ENCODE measurements around the gene ARL4C. TPM values are rescaled to one million over a fixed set of nuclear protein-coding genes. Genes with fewer than 3 reads are reported as not detected.

The ARL4C gene
- total RNA-seq, 2 experiments from 2014 or later: 123 to 126 TPM

- H3K27me3 Mint-ChIP-seq (ENCODE audit: low read depth): no peaks in the 10 kb centered on the region
- peak; percentile 63 for DNase-seq
- H3K4me3 Mint-ChIP-seq: peak overlapping the region; percentile 92
- H3K36me3 Mint-ChIP-seq (ENCODE audit: low read depth): peaks cover 50% of the 10 kb centered on the region
- H3K27ac Mint-ChIP-seq: peak overlapping the region; percentile 92
- peaks cover 46% of the 10 kb centered on the region for H3K4me1 Mint-ChIP-seq (ENCODE audit: low read depth)
- no peaks in the 10 kb centered on the region for H3K9me3 Mint-ChIP-seq (ENCODE audit: insufficient read depth)
- POLR2A ChIA-PET: interaction anchor here (0.6 to 7.3 kb wide), 29 partner anchors 10 to 642 kb away, joined by 3 to 220 read pairs (median 5); partner anchors contain the start of gene HJURP
- ATAC-seq: peak; percentile 49
- CTCF ChIA-PET: interaction anchor here (0.8 to 4.9 kb wide), 18 partner anchors 10 to 360 kb away, joined by 3 to 48 read pairs (median 4); no protein-coding TSS in a partner anchor
These were observed 636 bp downstream of the ARL4C start for GRCh38 chr2:234496055-234496834.

DNA sequence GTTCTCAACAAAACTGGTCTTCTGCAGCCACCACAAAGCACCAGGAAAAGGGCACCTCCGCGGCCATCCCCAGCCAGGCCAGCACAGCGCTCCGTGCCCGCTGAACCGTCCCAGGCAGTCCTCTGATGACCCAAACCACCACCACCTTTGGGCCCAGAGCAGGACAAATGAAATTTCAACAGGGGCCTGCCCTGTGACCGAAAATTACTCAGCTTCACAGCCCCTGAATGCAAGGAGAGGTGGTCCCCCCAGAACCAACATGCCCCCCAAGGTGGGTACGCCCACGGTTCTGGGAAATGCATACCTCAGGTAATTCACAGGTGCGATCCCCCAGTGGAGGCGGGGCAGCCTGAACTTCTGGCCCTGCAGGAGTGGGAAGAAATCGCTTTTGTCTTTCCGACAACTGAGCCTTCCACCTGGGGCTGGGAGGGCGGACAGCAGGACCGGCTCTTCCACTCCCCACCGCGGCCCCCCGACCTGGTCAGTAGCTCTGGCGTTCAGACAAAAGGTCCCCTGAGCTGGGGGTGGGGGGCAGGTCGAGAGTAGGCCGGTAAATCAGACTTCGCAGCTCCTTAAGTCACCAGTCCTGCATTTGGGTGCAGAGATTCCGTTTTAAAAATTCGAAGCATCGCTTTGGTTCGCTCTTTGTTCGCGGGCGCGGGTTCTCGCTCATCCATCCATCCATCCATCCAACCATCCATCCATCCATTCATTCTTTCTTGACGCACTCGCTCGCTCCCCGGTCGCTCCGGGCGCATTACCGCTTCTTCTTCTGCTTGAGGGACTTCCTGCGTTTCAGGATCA is 1.4 kb downstream of the ARL4C start:
- H3K4me3 Mint-ChIP-seq: peak overlapping the region; percentile 92
- peaks cover 51% of the 10 kb centered on the region for H3K4me1 Mint-ChIP-seq (ENCODE audit: low read depth)
- ChIA-PET POLR2A (interaction anchor here (0.6 to 7.3 kb wide), 25 partner anchors 9 to 641 kb away, joined by 3 to 220 read pairs (median 4); partner anchors contain the start of gene HJURP), CTCF (interaction anchor here (0.6 to 4.9 kb wide), 14 partner anchors 9 to 359 kb away, joined by 3 to 48 read pairs (median 4); no protein-coding TSS in a partner anchor)
- ATAC-seq (no peak), DNase-seq (peak; percentile 46)
- H3K9me3 Mint-ChIP-seq (ENCODE audit: insufficient read depth): no peaks in the 10 kb centered on the region
- H3K27me3 Mint-ChIP-seq (ENCODE audit: low read depth): no peaks in the 10 kb centered on the region
- peak overlapping the region; percentile 92 for H3K27ac Mint-ChIP-seq
- peaks cover 56% of the 10 kb centered on the region for H3K36me3 Mint-ChIP-seq (ENCODE audit: low read depth)

DNA sequence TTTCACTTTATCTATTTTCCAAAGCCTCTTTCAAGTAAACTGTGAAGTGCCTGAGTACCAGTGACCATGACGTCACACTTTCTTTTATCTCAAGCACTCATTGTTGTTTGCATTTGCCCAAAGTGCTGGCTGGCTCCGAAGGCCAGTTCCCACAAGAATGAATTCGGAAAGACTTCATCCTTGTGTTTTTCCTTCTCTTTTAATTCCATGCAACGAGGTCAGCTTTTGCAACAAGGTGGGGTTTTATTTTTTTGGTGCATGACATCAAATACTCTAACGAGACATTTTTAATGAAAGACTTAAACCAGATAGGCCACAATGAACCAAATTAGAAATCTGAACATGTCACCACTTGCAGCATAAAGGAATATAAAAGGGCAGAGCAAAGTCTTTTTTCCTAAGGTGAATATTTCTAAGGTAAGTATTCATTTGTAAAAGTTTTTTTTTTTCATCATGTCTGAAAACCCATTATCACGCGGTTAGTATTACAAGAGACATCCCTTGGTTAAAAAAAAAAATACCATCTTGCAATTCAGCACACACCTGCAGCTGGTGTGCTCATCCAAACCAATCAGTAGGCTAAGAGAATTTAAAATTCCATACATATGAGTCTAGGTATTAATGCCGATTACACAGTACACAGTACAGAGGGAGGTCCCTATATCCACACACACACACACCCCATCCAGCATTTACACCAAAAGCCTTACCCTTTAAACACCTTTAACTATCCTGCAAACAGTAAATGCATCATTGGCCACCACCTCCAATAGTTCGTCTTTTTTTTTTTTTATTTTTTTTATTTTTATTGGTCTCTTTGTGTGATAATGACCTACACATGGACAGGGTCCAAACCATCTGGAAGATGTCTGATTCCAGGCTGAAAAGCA is 2.3 kb downstream of the ARL4C start:
- Mint-ChIP-seq H3K36me3 (ENCODE audit: low read depth) (peaks cover 63% of the 10 kb centered on the region), H3K9me3 (ENCODE audit: insufficient read depth) (no peaks in the 10 kb centered on the region), H3K4me3 (peak overlapping the region; percentile 92), H3K27me3 (ENCODE audit: low read depth) (no peaks in the 10 kb centered on the region), H3K4me1 (ENCODE audit: low read depth) (peaks cover 51% of the 10 kb centered on the region), H3K27ac (peak overlapping the region; percentile 92)
- DNase-seq (peak; percentile 60), ATAC-seq (no peak)
- ChIA-PET POLR2A (interaction anchor here (0.6 to 7.3 kb wide), 12 partner anchors 8 to 359 kb away, joined by 3 to 220 read pairs (median 6); no protein-coding TSS in a partner anchor), CTCF (interaction anchor here (0.6 to 4.9 kb wide), 8 partner anchors 40 to 358 kb away, joined by 3 to 48 read pairs (median 5); no protein-coding TSS in a partner anchor)

DNA sequence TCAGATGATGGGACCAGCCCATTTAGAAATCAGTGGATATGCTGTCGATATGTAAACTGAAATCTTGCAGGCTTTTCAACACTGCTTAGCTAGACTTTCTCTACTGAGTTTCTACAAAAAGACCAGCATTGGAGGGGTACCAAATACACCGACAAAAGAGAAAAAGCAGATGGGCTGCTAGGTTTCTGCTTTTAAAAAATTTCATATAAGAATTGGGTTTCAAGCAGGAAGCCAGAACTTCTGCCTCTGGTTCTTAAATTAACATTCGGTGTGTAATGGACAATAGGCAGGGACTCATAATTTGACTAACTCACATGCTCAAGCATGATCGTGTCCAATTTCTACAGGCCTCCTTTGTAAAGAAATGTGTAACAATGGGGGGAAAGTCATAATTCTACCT is 3.1 kb downstream of the ARL4C start:
- CTCF ChIA-PET: interaction anchor here (0.9 to 2.1 kb wide), 4 partner anchors 39 to 358 kb away, joined by 3 to 8 read pairs (median 4); no protein-coding TSS in a partner anchor

GRCh38 chr2:234492717-234493485 is 4.0 kb downstream of the ARL4C start:
- peak overlapping the region; percentile 92 for H3K4me3 Mint-ChIP-seq
- no peaks in the 10 kb centered on the region for H3K9me3 Mint-ChIP-seq (ENCODE audit: insufficient read depth)
- ATAC-seq (no peak), DNase-seq (no peak)
- peaks cover 52% of the 10 kb centered on the region for H3K4me1 Mint-ChIP-seq (ENCODE audit: low read depth)
- no peaks in the 10 kb centered on the region for H3K27me3 Mint-ChIP-seq (ENCODE audit: low read depth)
- ChIA-PET CTCF (interaction anchor here (1.0 to 2.1 kb wide), 7 partner anchors 10 to 357 kb away, joined by 3 to 13 read pairs (median 6); no protein-coding TSS in a partner anchor), POLR2A (interaction anchor here (0.6 to 7.3 kb wide), 7 partner anchors 9 to 202 kb away, joined by 3 to 220 read pairs (median 3); no protein-coding TSS in a partner anchor)
- peaks cover 79% of the 10 kb centered on the region for H3K36me3 Mint-ChIP-seq (ENCODE audit: low read depth)
- peak overlapping the region; percentile 92 for H3K27ac Mint-ChIP-seq

More for the DNA sequence above, 3.1 kb downstream of the ARL4C start:
- POLR2A ChIA-PET: interaction anchor here (0.7 to 7.3 kb wide), 5 partner anchors 10 to 203 kb away, joined by 8 to 220 read pairs (median 99); no protein-coding TSS in a partner anchor
- no peaks in the 10 kb centered on the region for H3K9me3 Mint-ChIP-seq (ENCODE audit: insufficient read depth)
- H3K27me3 Mint-ChIP-seq (ENCODE audit: low read depth): no peaks in the 10 kb centered on the region
- no peak for ATAC-seq
- H3K4me1 Mint-ChIP-seq (ENCODE audit: low read depth): peaks cover 51% of the 10 kb centered on the region
- DNase-seq: no peak
- peak overlapping the region; percentile 92 for H3K27ac Mint-ChIP-seq
- peak overlapping the region; percentile 92 for H3K4me3 Mint-ChIP-seq
- peaks cover 70% of the 10 kb centered on the region for H3K36me3 Mint-ChIP-seq (ENCODE audit: low read depth)

DNA sequence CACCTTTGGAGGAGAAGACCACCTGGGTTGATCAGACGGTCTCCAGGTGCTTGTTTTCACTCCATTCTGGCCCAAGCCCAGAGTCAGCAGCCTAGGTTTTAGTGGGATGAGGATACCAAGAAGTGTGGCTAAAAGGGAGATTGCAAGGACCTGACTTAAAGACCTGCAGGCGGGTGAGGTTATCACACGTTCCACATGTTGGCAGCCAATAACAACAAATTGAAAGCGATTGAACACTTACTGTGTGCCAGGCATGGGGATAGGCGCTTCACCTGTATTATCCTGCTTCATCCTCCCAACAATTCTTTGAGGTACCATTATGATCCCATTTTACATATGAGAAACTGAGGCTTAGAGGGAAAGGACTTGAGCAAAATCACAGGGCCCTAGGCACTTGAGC is 5.0 kb downstream of the ARL4C start:
- ChIA-PET CTCF (interaction anchor here (1.0 to 2.1 kb wide), 6 partner anchors 9 to 356 kb away, joined by 3 to 13 read pairs (median 6); no protein-coding TSS in a partner anchor), POLR2A (interaction anchor here (6.0 to 7.3 kb wide), 3 partner anchors 41 to 201 kb away, joined by 99 to 220 read pairs (median 189); no protein-coding TSS in a partner anchor)
- no peaks in the 10 kb centered on the region for H3K27me3 Mint-ChIP-seq (ENCODE audit: low read depth)
- H3K27ac Mint-ChIP-seq: peak overlapping the region; percentile 92
- H3K9me3 Mint-ChIP-seq (ENCODE audit: insufficient read depth): no peaks in the 10 kb centered on the region
- peaks cover 59% of the 10 kb centered on the region for H3K4me1 Mint-ChIP-seq (ENCODE audit: low read depth)
- ATAC-seq (no peak), DNase-seq (peak; percentile 48)
- peaks cover 88% of the 10 kb centered on the region for H3K36me3 Mint-ChIP-seq (ENCODE audit: low read depth)
- peak overlapping the region; percentile 92 for H3K4me3 Mint-ChIP-seq

GRCh38 chr2:234491281-234491680 is 5.6 kb downstream of the ARL4C start:
- H3K9me3 Mint-ChIP-seq (ENCODE audit: insufficient read depth): no peaks in the 10 kb centered on the region
- no peaks in the 10 kb centered on the region for H3K27me3 Mint-ChIP-seq (ENCODE audit: low read depth)
- peaks cover 92% of the 10 kb centered on the region for H3K36me3 Mint-ChIP-seq (ENCODE audit: low read depth)
- H3K4me1 Mint-ChIP-seq (ENCODE audit: low read depth): peaks cover 65% of the 10 kb centered on the region
- DNase-seq: no peak
- POLR2A ChIA-PET: interaction anchor here (1.0 to 5.3 kb wide), 8 partner anchors 30 to 200 kb away, joined by 3 to 61 read pairs (median 11); no protein-coding TSS in a partner anchor
- H3K4me3 Mint-ChIP-seq: peak overlapping the region; percentile 77
- ATAC-seq: no peak
- CTCF ChIA-PET: interaction anchor here (1.0 to 5.5 kb wide), 3 partner anchors 41 to 356 kb away, joined by 4 to 49 read pairs (median 6); no protein-coding TSS in a partner anchor
- H3K27ac Mint-ChIP-seq: peak overlapping the region; percentile 97

DNA sequence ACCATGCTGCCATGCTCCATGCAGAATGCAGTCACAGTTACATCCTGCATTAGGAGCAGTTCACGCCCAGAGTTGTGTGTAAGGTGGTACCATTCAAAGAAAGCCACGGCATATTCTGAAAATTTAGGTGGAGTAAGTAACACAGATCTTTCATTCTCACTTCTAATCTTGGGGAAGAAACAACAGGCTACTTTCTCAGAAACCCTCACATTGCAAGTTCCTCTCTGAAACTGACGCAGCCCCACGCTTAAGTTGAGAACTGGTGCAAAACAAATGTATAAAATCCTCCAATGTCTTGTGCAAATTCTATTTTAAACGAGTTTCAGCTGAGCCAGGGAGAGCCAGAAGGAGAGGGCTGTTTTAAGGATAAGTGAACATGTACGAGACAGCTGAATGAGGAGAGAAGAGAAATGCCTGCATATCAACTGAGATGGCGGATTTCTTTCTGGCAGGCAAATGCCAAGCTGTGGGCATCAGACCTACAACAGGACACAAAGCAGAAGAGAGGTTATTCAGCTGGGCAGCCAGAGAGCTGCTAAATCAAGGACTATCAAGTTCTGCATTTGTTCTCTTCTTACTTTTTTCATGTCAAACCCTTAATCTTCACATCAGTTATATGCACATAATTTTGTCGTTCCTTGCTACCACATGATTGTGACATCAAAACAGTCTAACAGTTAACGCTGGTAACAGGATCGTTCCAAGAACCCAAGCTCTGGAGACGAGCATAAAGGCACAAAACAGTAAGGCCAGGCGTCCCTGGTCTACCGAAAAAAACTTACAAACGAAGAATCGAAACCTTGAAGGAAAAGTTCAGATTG is 6.4 kb downstream of the ARL4C start:
- ChIA-PET CTCF (interaction anchor here (0.8 to 5.5 kb wide), 6 partner anchors 26 to 355 kb away, joined by 4 to 49 read pairs (median 6); no protein-coding TSS in a partner anchor), POLR2A (interaction anchor here (0.8 to 5.3 kb wide), 11 partner anchors 29 to 636 kb away, joined by 3 to 61 read pairs (median 6); partner anchors contain the start of gene HJURP)
- Mint-ChIP-seq H3K36me3 (ENCODE audit: low read depth) (peaks cover 90% of the 10 kb centered on the region), H3K4me1 (ENCODE audit: low read depth) (peaks cover 73% of the 10 kb centered on the region), H3K27me3 (ENCODE audit: low read depth) (no peaks in the 10 kb centered on the region), H3K27ac (peak overlapping the region; percentile 97), H3K4me3 (peak overlapping the region; percentile 77), H3K9me3 (ENCODE audit: insufficient read depth) (no peaks in the 10 kb centered on the region)
- ATAC-seq (peak; percentile 33), DNase-seq (peak; percentile 70)

DNA sequence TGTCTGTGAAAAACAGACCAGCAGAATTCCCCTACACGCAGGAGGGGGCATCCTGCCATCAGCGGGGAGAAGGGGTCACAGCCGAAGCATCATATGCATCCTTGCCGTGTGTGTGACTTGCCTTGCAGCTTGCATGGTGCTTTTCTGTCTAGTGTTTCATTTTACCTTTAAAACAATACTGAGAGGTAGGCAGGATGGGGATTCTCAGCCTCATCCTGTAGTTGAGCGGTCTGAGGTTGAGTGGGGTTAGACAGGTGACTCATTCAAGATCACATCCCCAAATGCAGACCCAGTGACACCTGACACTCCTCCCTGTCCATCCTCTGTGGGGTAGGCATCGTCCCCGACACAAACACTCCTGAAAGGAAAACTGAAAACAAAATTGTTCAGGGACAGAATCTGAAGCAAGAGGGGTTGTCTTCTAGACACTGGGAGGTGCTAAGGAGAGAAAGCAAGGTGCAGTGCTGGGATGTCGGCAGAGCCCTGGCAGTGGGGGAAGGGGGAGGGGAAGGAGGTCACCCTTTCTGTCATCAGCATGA is 7.9 kb downstream of the ARL4C start:
- Mint-ChIP-seq H3K27me3 (ENCODE audit: low read depth) (no peaks in the 10 kb centered on the region), H3K9me3 (ENCODE audit: insufficient read depth) (no peaks in the 10 kb centered on the region), H3K36me3 (ENCODE audit: low read depth) (peaks cover 87% of the 10 kb centered on the region), H3K4me1 (ENCODE audit: low read depth) (peaks cover 88% of the 10 kb centered on the region), H3K4me3 (peak overlapping the region; percentile 77), H3K27ac (peak overlapping the region; percentile 97)
- peak; percentile 91 for DNase-seq
- CTCF ChIA-PET: interaction anchor here (0.9 to 5.5 kb wide), 6 partner anchors 12 to 354 kb away, joined by 3 to 49 read pairs (median 4); no protein-coding TSS in a partner anchor
- ATAC-seq: peak; percentile 77
- POLR2A ChIA-PET: interaction anchor here (0.6 to 5.3 kb wide), 12 partner anchors 8 to 215 kb away, joined by 3 to 61 read pairs (median 6); partner anchors contain the start of gene ARL4C
